DND-41 (cell line): Measurements from ENCODE around the gene ANXA1.

ENCODE experiments used
- ATAC-seq: fragments of 200-7000 bp; cut with Tn5 transposase; 3 replicates; pipeline ENCODE4 v1.9.1; 2021; ENCODE audit warnings: low read depth; ENCODE audit not compliant: insufficient read depth
- DNase-seq: peaks from one replicate; pipeline ENCODE4 v3.0.0-alpha.2; 2020
- H2AFZ ChIP-seq: 2 replicates; pipeline ENCODE4 v1.6.0; 2012; ENCODE audit warnings: low read depth, low read length
- H3K27ac ChIP-seq: 2 replicates; pipeline ENCODE4 v1.5.1; 2012; ENCODE audit warnings: low read length, inconsistent platforms
- H3K27me3 ChIP-seq: fragments of 200-600 bp; sonication (generic); 2 replicates; pipeline ENCODE4 v1.6.0; 2012; ENCODE audit warnings: low read length, mild to moderate bottlenecking, inconsistent platforms; ENCODE audit not compliant: insufficient read depth, poor library complexity
- H3K36me3 ChIP-seq: 2 replicates; pipeline ENCODE4 v1.5.1; 2012; ENCODE audit warnings: low read length, inconsistent platforms; ENCODE audit not compliant: insufficient read depth
- H3K4me1 ChIP-seq: 2 replicates; pipeline ENCODE4 v1.5.1; 2012; ENCODE audit warnings: mild to moderate bottlenecking, low read length; ENCODE audit not compliant: insufficient read depth
- H3K4me2 ChIP-seq: 2 replicates; pipeline ENCODE4 v1.6.0; 2012; ENCODE audit warnings: mild to moderate bottlenecking, moderate library complexity, low read length, inconsistent platforms; ENCODE audit not compliant: insufficient read depth
- H3K4me3 ChIP-seq, 2 experiments: fragments of 200-600 bp in 1 of 2; shearing (Covaris generic) in 1 of 2; 2 replicates each; pipeline ENCODE4 v1.5.1; 2012 to 2016; ENCODE audit warnings: inconsistent platforms in 2 of 2, low read length in 2 of 2, mild to moderate bottlenecking in 2 of 2, low read depth in 1 of 2, moderate library complexity in 1 of 2
- H3K79me2 ChIP-seq: 2 replicates; pipeline ENCODE4 v1.6.0; 2012; ENCODE audit warnings: low read length, inconsistent platforms; ENCODE audit not compliant: insufficient read depth
- H3K9ac ChIP-seq: 2 replicates; pipeline ENCODE4 v1.6.0; 2012; ENCODE audit warnings: low read depth, mild to moderate bottlenecking, inconsistent platforms, low read length, moderate library complexity
- H3K9me3 ChIP-seq: 2 replicates; pipeline ENCODE4 v1.5.1; 2012; ENCODE audit warnings: low read length, moderate library complexity, mild to moderate bottlenecking, inconsistent platforms; ENCODE audit not compliant: insufficient read depth, severe bottlenecking
- H4K20me1 ChIP-seq: 2 replicates; pipeline ENCODE4 v1.6.0; 2012; ENCODE audit warnings: low read length; ENCODE audit not compliant: insufficient read depth
- EZH2 ChIP-seq: IDR thresholded peaks from 3 replicates; pipeline ENCODE4 v1.6.1; 2012; ENCODE audit warnings: borderline replicate concordance, low read depth, mild to moderate bottlenecking, moderate library complexity, low read length, inconsistent platforms; ENCODE audit not compliant: severe bottlenecking
- TF ChIP-seq, protein P1 (sequence below): IDR thresholded peaks from 2 replicates; pipeline ENCODE4 v1.5.1; 2012; ENCODE audit warnings: borderline replicate concordance, low read length, moderate library complexity, mild to moderate bottlenecking; ENCODE audit not compliant: poor library complexity, severe bottlenecking; ENCODE audit errors: extremely low read depth

ANXA1 gene

DNA sequence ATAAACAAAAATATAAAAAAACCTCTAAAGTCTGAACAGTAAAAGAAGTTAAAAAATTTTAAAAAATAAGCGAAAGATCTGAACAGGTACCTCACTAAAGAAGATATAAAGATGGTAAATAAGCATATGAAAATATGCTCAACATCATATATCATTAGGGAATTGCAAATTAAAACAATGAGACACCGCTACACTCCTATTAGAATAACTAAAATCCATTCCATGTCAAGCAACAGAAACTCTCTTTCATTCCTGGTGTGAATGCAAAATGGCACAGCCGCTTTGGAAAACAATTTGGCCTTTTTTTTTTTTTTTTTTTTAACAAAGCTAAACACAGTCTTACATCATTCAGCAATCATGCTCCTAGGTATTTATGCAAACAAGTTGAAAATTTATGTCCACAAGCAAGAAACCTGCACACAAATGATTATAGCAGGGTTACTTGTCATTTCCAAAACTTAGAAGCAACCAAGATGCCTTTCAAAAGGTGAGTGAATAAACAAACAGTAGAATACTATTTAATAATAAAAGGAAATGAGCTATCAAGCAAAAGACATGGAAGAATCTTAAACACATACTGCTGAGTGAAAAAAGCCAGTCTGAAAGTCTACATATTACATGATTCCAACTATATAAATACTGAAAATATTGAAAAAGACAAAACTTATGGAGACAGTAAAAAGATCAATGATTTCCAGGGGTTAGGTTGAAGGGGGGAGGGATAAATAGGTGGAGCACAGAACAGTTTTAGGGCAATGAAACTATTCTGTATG, 22.1 kb downstream of the ANXA1 start:
- no peak for ATAC-seq
- H3K27ac ChIP-seq = no peak overlapping the region
- TF ChIP-seq, protein P1, sequence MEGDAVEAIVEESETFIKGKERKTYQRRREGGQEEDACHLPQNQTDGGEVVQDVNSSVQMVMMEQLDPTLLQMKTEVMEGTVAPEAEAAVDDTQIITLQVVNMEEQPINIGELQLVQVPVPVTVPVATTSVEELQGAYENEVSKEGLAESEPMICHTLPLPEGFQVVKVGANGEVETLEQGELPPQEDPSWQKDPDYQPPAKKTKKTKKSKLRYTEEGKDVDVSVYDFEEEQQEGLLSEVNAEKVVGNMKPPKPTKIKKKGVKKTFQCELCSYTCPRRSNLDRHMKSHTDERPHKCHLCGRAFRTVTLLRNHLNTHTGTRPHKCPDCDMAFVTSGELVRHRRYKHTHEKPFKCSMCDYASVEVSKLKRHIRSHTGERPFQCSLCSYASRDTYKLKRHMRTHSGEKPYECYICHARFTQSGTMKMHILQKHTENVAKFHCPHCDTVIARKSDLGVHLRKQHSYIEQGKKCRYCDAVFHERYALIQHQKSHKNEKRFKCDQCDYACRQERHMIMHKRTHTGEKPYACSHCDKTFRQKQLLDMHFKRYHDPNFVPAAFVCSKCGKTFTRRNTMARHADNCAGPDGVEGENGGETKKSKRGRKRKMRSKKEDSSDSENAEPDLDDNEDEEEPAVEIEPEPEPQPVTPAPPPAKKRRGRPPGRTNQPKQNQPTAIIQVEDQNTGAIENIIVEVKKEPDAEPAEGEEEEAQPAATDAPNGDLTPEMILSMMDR = no peak
- no peak for TF ChIP-seq EZH2
- no peak overlapping the region for H3K9ac ChIP-seq
- no peak for DNase-seq
- no peaks in the 10 kb centered on the region for H3K79me2 ChIP-seq
- H3K4me3 ChIP-seq = no peak overlapping the region
- H3K4me2 ChIP-seq = no peak overlapping the region
- no peaks in the 10 kb centered on the region for H4K20me1 ChIP-seq
- H3K27me3 ChIP-seq = no peaks in the 10 kb centered on the region
- no peaks in the 10 kb centered on the region for H3K9me3 ChIP-seq
- H3K4me1 ChIP-seq = no peaks in the 10 kb centered on the region
- no peak overlapping the region for H2AFZ ChIP-seq
- peaks cover 19% of the 10 kb centered on the region for H3K36me3 ChIP-seq

DNA sequence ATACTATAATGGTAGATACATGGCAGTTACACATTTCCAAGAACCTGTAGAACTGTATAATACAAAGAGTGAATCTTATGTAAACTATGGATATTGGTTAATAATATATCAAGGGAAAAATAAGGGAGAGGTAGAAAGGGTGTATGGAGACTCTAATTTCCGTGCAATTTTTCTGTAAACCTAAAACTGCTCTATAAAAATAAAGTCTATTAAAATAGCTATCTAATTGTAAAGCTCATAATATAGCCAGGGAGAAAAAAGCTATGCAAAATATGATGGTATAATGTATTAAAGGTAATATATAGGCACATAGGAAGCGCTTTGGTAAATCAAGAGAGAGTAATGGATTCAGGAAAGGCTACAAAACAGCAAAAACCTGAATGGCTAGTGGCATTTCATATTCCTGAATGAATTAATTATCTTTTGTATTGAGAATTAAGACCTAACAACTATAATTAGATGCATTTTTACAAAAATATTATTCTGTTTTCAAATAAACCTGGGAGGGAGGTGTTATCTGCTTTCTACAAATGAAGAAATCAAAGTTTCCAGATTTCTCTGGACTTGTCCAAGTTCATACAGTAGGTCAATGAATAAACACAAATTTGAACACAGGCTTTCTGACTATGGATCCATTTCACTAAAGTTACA, 22.8 kb downstream of the ANXA1 start:
- H3K4me2 ChIP-seq = no peak overlapping the region
- no peak for TF ChIP-seq EZH2
- TF ChIP-seq, protein P1 = no peak
- peaks cover 12% of the 10 kb centered on the region; the same call in 1 of the 2 replicates for H3K36me3 ChIP-seq
- no peak overlapping the region for H3K4me3 ChIP-seq
- H3K79me2 ChIP-seq = no peaks in the 10 kb centered on the region
- H2AFZ ChIP-seq = no peak overlapping the region
- no peaks in the 10 kb centered on the region for H4K20me1 ChIP-seq
- H3K9ac ChIP-seq = no peak overlapping the region
- no peaks in the 10 kb centered on the region for H3K9me3 ChIP-seq
- ATAC-seq = no peak
- no peaks in the 10 kb centered on the region for H3K27me3 ChIP-seq
- peaks cover 2% of the 10 kb centered on the region; the same call in 1 of the 2 replicates for H3K4me1 ChIP-seq
- DNase-seq = no peak
- H3K27ac ChIP-seq = no peak overlapping the region

DNA sequence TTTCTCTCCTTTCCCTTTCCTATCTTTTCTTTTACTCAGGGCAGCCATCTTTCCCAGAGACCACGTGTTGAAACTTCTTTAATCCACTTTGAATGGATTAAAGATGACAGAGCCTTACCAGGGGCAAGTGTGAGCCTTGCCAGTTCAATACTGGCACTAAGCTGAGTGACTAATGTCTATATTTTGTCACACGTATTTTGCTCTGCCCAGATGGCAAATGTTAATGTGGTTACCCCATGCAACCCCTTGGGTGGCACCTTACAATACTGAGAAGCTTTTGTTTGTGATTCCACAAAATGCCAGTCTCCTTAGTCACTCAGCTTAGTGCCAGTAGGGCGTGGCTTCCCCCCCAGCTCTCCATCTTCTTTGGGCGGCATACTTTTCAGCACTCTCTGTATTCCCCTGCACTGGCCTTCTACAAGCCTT, 24.8 kb downstream of the ANXA1 start:
- Histone ChIP-seq H2AFZ (no peak overlapping the region), H3K4me1 (peaks cover 6% of the 10 kb centered on the region; the same call in 1 of the 2 replicates), H3K9me3 (no peaks in the 10 kb centered on the region), H3K27me3 (no peaks in the 10 kb centered on the region), H3K9ac (no peak overlapping the region), H3K4me2 (no peak overlapping the region), H3K4me3 (no peak overlapping the region), H3K79me2 (no peaks in the 10 kb centered on the region), H3K36me3 (no peaks in the 10 kb centered on the region), H4K20me1 (no peaks in the 10 kb centered on the region), H3K27ac (no peak overlapping the region)
- ATAC-seq = no peak
- no peak for TF ChIP-seq EZH2
- TF ChIP-seq, protein P1 = no peak
- no peak for DNase-seq
